Natural killer cell treated with Interleukin-12 subunit alpha and Interleukin-12 subunit beta and Interleukin-15 and Interleukin-18, amount 100 ng/mL, for 72 hours (primary cell): ENCODE data around the gene PLS1. TPM values are rescaled to one million over a fixed set of nuclear protein-coding genes. Genes with fewer than 3 reads are reported as not detected.
A peak's percentile ranks its signal among the peaks of the same experiment; 100 is the strongest.

ENCODE experiments used
- ATAC-seq, 2 donors: fragments of 150-1000 bp; cut with Tn5 transposase in 1 of 2; sonication (Bioruptor Pico), chemical (Tn5 transposase) in 1 of 2; 2 replicates each; pipeline ENCODE4 v1.10.0; 2021
- DNase-seq: peaks from one replicate; pipeline ENCODE4 v3.0.0; 2022; ENCODE audit warnings: low spot score
- H3K27ac Mint-ChIP-seq, 2 donors: 1 replicate in 1 of 2; 2 replicates in 1 of 2; pipeline ENCODE4 v1.8.0; 2022; ENCODE audit warnings: mixed read lengths in 2 of 2, mild to moderate bottlenecking in 1 of 2, moderate library complexity in 1 of 2
- H3K27me3 Mint-ChIP-seq, 2 donors: 1 replicate in 1 of 2; 2 replicates in 1 of 2; pipeline ENCODE4 v1.8.0; 2022; ENCODE audit warnings: mixed read lengths in 2 of 2
- H3K36me3 Mint-ChIP-seq: one replicate; pipeline ENCODE4 v1.8.0; 2022; ENCODE audit warnings: mixed read lengths
- H3K4me1 Mint-ChIP-seq, 2 donors: 1 replicate in 1 of 2; 2 replicates in 1 of 2; pipeline ENCODE4 v1.8.0; 2022; ENCODE audit warnings: low read depth in 2 of 2, mixed read lengths in 2 of 2, mild to moderate bottlenecking in 1 of 2
- H3K4me3 Mint-ChIP-seq: one replicate; pipeline ENCODE4 v1.8.0; 2022; ENCODE audit warnings: mixed read lengths
- H3K9me3 Mint-ChIP-seq: 2 replicates; pipeline ENCODE4 v1.8.0; 2022; ENCODE audit warnings: mixed read lengths
- total RNA-seq, 2 donors: library from RNA; stranded (reverse); gene quantifications; one replicate each; pipeline ENCODE4 v1.2.3, GENCODE V29; 2022

The PLS1 gene
- total RNA-seq, 2 donors from 2014 or later = 4.0 to 5.5 TPM

GRCh38 chr3:142633073-142633472, 36.9 kb downstream of the PLS1 start:
- no peak for DNase-seq
- no peak for ATAC-seq
- no peaks in the 10 kb centered on the region for H3K4me1 Mint-ChIP-seq
- peaks cover 0 to 6% of the 10 kb centered on the region in 2 donors for H3K27me3 Mint-ChIP-seq
- no peaks in the 10 kb centered on the region for H3K9me3 Mint-ChIP-seq
- H3K27ac Mint-ChIP-seq = no peak overlapping the region
- no peaks in the 10 kb centered on the region for H3K36me3 Mint-ChIP-seq
- H3K4me3 Mint-ChIP-seq = no peak overlapping the region

GRCh38 chr3:142636050-142636449, 39.9 kb downstream of the PLS1 start:
- Mint-ChIP-seq H3K4me1 (no peaks in the 10 kb centered on the region), H3K36me3 (no peaks in the 10 kb centered on the region), H3K9me3 (no peaks in the 10 kb centered on the region), H3K4me3 (no peak overlapping the region), H3K27me3 (peaks cover 0 to 9% of the 10 kb centered on the region in 2 donors), H3K27ac (no peak overlapping the region)
- ATAC-seq (no peak), DNase-seq (no peak)

- H3K27ac Mint-ChIP-seq = no peak overlapping the region
- H3K36me3 Mint-ChIP-seq = no peaks in the 10 kb centered on the region
- H3K27me3 Mint-ChIP-seq = peaks cover 0 to 9% of the 10 kb centered on the region in 2 donors
- no peaks in the 10 kb centered on the region for H3K4me1 Mint-ChIP-seq
- DNase-seq (no peak), ATAC-seq (no peak)
- H3K4me3 Mint-ChIP-seq = no peak overlapping the region
- H3K9me3 Mint-ChIP-seq = no peaks in the 10 kb centered on the region
These were observed 40.5 kb downstream of the PLS1 start for GRCh38 chr3:142636664-142637063.

GRCh38 chr3:142638291-142638690, 42.1 kb downstream of the PLS1 start:
- H3K9me3 Mint-ChIP-seq = no peaks in the 10 kb centered on the region
- no peak overlapping the region for H3K4me3 Mint-ChIP-seq
- peaks cover 0 to 5% of the 10 kb centered on the region in 2 donors for H3K27me3 Mint-ChIP-seq

GRCh38 chr3:142641504-142641903, 45.3 kb downstream of the PLS1 start:
- DNase-seq (no peak), ATAC-seq (no peak)
- H3K4me1 Mint-ChIP-seq = no peaks in the 10 kb centered on the region
- H3K36me3 Mint-ChIP-seq = no peaks in the 10 kb centered on the region
- H3K4me3 Mint-ChIP-seq = no peak overlapping the region
- H3K27me3 Mint-ChIP-seq = peaks cover 0 to 5% of the 10 kb centered on the region in 2 donors
- H3K9me3 Mint-ChIP-seq = no peaks in the 10 kb centered on the region
- H3K27ac Mint-ChIP-seq = no peak overlapping the region

More at GRCh38 chr3:142638291-142638690, 42.1 kb downstream of the PLS1 start:
- DNase-seq (no peak), ATAC-seq (no peak)
- no peaks in the 10 kb centered on the region for H3K36me3 Mint-ChIP-seq
- no peaks in the 10 kb centered on the region for H3K4me1 Mint-ChIP-seq
- H3K27ac Mint-ChIP-seq = no peak overlapping the region

- no peak for ATAC-seq
- peaks cover 0 to 3% of the 10 kb centered on the region in 2 donors for H3K27me3 Mint-ChIP-seq
- no peak for DNase-seq
- H3K9me3 Mint-ChIP-seq = no peaks in the 10 kb centered on the region
- no peak overlapping the region for H3K4me3 Mint-ChIP-seq
- H3K27ac Mint-ChIP-seq = no peak overlapping the region
- no peaks in the 10 kb centered on the region for H3K36me3 Mint-ChIP-seq
- no peaks in the 10 kb centered on the region for H3K4me1 Mint-ChIP-seq
These were observed 46.8 kb downstream of the PLS1 start for GRCh38 chr3:142642956-142643355.

GRCh38 chr3:142644502-142644901, 48.3 kb downstream of the PLS1 start:
- H3K27me3 Mint-ChIP-seq = peaks cover 0 to 3% of the 10 kb centered on the region in 2 donors
- no peak for DNase-seq
- no peaks in the 10 kb centered on the region for H3K4me1 Mint-ChIP-seq
- H3K36me3 Mint-ChIP-seq = no peaks in the 10 kb centered on the region
- H3K9me3 Mint-ChIP-seq = no peaks in the 10 kb centered on the region
- H3K27ac Mint-ChIP-seq = no peak overlapping the region
- ATAC-seq = no peak
- H3K4me3 Mint-ChIP-seq = no peak overlapping the region

- Mint-ChIP-seq H3K27ac (no peak overlapping the region), H3K4me3 (no peak overlapping the region), H3K9me3 (no peaks in the 10 kb centered on the region), H3K4me1 (no peaks in the 10 kb centered on the region), H3K36me3 (no peaks in the 10 kb centered on the region), H3K27me3 (peaks cover 0 to 2% of the 10 kb centered on the region in 2 donors)
- DNase-seq (no peak), ATAC-seq (no peak)
These were observed 49.1 kb downstream of the PLS1 start for GRCh38 chr3:142645236-142645793.

- H3K4me1 Mint-ChIP-seq = no peaks in the 10 kb centered on the region
- no peaks in the 10 kb centered on the region for H3K9me3 Mint-ChIP-seq
- no peak overlapping the region for H3K4me3 Mint-ChIP-seq
- no peaks in the 10 kb centered on the region for H3K36me3 Mint-ChIP-seq
- H3K27me3 Mint-ChIP-seq = peaks cover 0 to 2% of the 10 kb centered on the region in 2 donors
- H3K27ac Mint-ChIP-seq = no peak overlapping the region
- ATAC-seq (peak in 1 of 2 donors; percentile 79), DNase-seq (no peak)
These were observed 50.0 kb downstream of the PLS1 start for GRCh38 chr3:142646020-142646785.

- no peaks in the 10 kb centered on the region for H3K9me3 Mint-ChIP-seq
- H3K36me3 Mint-ChIP-seq = no peaks in the 10 kb centered on the region
- H3K4me3 Mint-ChIP-seq = no peak overlapping the region
- no peak overlapping the region for H3K27ac Mint-ChIP-seq
- H3K27me3 Mint-ChIP-seq = peaks cover 0 to 2% of the 10 kb centered on the region in 2 donors
- ATAC-seq (no peak), DNase-seq (no peak)
- no peaks in the 10 kb centered on the region for H3K4me1 Mint-ChIP-seq
These were observed 51.7 kb downstream of the PLS1 start for GRCh38 chr3:142647856-142648255.

- ATAC-seq (no peak), DNase-seq (no peak)
- Mint-ChIP-seq H3K36me3 (no peaks in the 10 kb centered on the region), H3K9me3 (no peaks in the 10 kb centered on the region), H3K4me3 (no peak overlapping the region), H3K27ac (no peak overlapping the region), H3K27me3 (peaks cover 0 to 2% of the 10 kb centered on the region in 2 donors), H3K4me1 (no peaks in the 10 kb centered on the region)
These were observed 52.8 kb downstream of the PLS1 start for GRCh38 chr3:142648950-142649349.

GRCh38 chr3:142650001-142650693, 54.0 kb downstream of the PLS1 start:
- H3K9me3 Mint-ChIP-seq = no peaks in the 10 kb centered on the region
- ATAC-seq = no peak
- no peak for DNase-seq
- no peak overlapping the region for H3K27ac Mint-ChIP-seq
- no peaks in the 10 kb centered on the region for H3K4me1 Mint-ChIP-seq
- no peak overlapping the region for H3K4me3 Mint-ChIP-seq
- peaks cover 0 to 2% of the 10 kb centered on the region in 2 donors for H3K27me3 Mint-ChIP-seq
- no peaks in the 10 kb centered on the region for H3K36me3 Mint-ChIP-seq

- no peak overlapping the region for H3K27ac Mint-ChIP-seq
- H3K9me3 Mint-ChIP-seq = no peaks in the 10 kb centered on the region
- no peaks in the 10 kb centered on the region for H3K4me1 Mint-ChIP-seq
- no peak for DNase-seq
- H3K36me3 Mint-ChIP-seq = no peaks in the 10 kb centered on the region
- H3K27me3 Mint-ChIP-seq = peaks cover 0 to 2% of the 10 kb centered on the region in 2 donors
- H3K4me3 Mint-ChIP-seq = no peak overlapping the region
- ATAC-seq = no peak
These were observed 55.5 kb downstream of the PLS1 start for GRCh38 chr3:142651711-142652110.

- H3K27ac Mint-ChIP-seq = no peak overlapping the region
- peaks cover 0 to 6% of the 10 kb centered on the region in 2 donors for H3K27me3 Mint-ChIP-seq
- no peaks in the 10 kb centered on the region for H3K9me3 Mint-ChIP-seq
- H3K4me1 Mint-ChIP-seq = no peaks in the 10 kb centered on the region
- DNase-seq (no peak), ATAC-seq (no peak)
- H3K4me3 Mint-ChIP-seq = no peak overlapping the region
- H3K36me3 Mint-ChIP-seq = no peaks in the 10 kb centered on the region
These were observed 56.7 kb downstream of the PLS1 start for GRCh38 chr3:142652826-142653292.
